PFSK-1 (cell line): ENCODE measurements around the gene DUSP8.

Experiments used
- FOXP2 ChIP-seq: optimal IDR thresholded peaks from 2 replicates; pipeline ENCODE3; 2011; ENCODE audit warnings: borderline replicate concordance, control low read depth, inconsistent platforms; ENCODE audit not compliant: insufficient read depth; ENCODE audit errors: extremely low read length, extremely low read depth
- POLR2AphosphoS5 ChIP-seq: IDR thresholded peaks from 2 replicates; pipeline ENCODE4 v1.6.1; 2012; ENCODE audit warnings: low read depth, mild to moderate bottlenecking, control low read depth, low read length, moderate library complexity
- SIN3A ChIP-seq: IDR thresholded peaks from 2 replicates; pipeline ENCODE4 v1.6.1; 2012; ENCODE audit warnings: mild to moderate bottlenecking, low read length, moderate library complexity, borderline replicate concordance; ENCODE audit not compliant: insufficient read depth
- TAF1 ChIP-seq: IDR thresholded peaks from 2 replicates; pipeline ENCODE4 v1.6.1; 2012; ENCODE audit warnings: low read length, control low read depth, borderline replicate concordance; ENCODE audit not compliant: insufficient read depth
- TF ChIP-seq, protein P1 (sequence below), 2 experiments: IDR thresholded peaks; 2 replicates each; pipeline versions ENCODE4 v1.6.1 to v1.8.0; 2011 to 2012; ENCODE audit warnings: low read depth in 2 of 2, low read length in 2 of 2, control low read depth in 1 of 2, inconsistent platforms in 1 of 2, mild to moderate bottlenecking in 1 of 2, moderate library complexity in 1 of 2; ENCODE audit not compliant: insufficient read depth in 1 of 2

DUSP8 gene

DNA sequence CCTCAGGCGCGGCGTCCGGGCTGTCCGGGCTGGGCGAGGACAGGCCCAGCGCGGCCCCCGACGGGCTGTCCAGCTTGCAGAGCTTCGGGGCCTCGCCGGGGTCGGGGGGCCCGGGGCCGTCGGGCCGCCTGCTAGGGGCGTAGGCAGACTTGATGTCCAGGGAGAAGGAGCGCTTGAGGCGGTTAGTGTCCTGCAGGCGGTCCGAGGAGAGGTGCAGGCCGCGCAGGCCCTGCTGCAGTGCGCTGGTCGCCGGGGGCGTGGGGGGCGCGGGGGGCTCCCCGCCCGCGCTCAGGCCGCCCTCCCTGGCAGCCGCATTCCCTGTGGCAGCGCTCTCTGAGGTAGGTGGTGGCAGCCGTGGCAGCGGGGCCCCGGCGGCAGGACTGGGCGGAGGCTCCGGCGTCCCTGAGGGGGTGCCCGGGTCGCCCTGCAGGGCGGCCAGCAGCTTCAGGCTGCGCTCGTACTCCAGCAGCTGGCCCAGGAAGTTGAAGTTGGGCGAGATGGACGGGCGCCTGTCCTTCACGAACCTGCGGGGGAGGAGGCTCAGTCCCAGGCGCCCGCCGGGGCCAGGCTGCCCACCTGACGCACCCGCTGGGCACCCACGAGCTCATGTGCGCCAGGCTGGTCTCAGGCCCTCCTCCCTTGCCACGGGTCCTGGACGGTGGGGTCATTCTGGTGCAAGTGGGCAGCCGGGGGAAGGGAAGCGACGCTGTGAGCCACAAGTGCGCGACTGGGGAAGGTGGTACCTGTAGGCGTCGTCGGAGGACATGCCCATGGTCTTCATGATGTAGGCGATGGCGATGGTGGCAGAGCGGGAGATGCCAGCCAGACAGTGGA is 14.8 kb downstream of the DUSP8 start:
- no peak for TF ChIP-seq POLR2AphosphoS5
- TF ChIP-seq SIN3A: no peak
- TF ChIP-seq FOXP2: no peak
- TF ChIP-seq, protein P1, sequence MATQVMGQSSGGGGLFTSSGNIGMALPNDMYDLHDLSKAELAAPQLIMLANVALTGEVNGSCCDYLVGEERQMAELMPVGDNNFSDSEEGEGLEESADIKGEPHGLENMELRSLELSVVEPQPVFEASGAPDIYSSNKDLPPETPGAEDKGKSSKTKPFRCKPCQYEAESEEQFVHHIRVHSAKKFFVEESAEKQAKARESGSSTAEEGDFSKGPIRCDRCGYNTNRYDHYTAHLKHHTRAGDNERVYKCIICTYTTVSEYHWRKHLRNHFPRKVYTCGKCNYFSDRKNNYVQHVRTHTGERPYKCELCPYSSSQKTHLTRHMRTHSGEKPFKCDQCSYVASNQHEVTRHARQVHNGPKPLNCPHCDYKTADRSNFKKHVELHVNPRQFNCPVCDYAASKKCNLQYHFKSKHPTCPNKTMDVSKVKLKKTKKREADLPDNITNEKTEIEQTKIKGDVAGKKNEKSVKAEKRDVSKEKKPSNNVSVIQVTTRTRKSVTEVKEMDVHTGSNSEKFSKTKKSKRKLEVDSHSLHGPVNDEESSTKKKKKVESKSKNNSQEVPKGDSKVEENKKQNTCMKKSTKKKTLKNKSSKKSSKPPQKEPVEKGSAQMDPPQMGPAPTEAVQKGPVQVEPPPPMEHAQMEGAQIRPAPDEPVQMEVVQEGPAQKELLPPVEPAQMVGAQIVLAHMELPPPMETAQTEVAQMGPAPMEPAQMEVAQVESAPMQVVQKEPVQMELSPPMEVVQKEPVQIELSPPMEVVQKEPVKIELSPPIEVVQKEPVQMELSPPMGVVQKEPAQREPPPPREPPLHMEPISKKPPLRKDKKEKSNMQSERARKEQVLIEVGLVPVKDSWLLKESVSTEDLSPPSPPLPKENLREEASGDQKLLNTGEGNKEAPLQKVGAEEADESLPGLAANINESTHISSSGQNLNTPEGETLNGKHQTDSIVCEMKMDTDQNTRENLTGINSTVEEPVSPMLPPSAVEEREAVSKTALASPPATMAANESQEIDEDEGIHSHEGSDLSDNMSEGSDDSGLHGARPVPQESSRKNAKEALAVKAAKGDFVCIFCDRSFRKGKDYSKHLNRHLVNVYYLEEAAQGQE (IDR thresholded peaks at IDR 0.05; ENCODE audit: insufficient read depth in 1 of 2, low read depth in 2 of 2, low read length in 2 of 2): no peak
- no peak for TF ChIP-seq TAF1

DNA sequence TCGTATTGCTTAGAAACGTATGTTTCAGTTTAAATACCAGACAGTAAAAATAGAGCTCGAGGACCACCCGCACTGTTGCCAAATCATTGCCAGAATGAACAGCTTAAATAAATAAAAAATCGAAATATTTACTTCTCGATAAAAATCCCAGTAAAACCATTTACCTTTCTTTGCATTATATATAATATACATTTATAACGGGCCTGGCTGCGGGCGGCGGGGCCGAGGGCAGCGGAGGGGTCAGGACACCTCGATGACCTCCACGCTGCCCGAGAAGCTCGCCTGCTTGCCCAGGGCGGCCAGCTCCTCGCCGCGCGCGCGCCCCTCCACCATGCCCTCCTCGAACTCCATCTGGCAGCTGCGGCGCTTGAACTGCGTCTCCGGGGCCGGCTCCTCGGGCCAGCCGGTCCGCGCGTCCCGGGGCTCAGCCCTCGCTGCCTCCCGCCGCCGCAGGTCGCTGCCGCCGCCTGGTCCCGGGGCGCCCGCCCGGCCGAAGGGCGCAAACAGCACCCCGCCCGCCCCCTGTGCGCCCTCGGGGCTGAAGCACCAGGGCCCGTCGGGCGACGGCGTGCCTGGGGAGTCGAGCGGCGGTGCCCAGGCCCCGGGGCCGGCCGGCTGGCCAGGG is 15.7 kb downstream of the DUSP8 start:
- TF ChIP-seq SIN3A: no peak
- no peak for TF ChIP-seq POLR2AphosphoS5
- no peak for TF ChIP-seq TAF1
- TF ChIP-seq, protein P1 (IDR thresholded peaks at IDR 0.05; ENCODE audit: insufficient read depth in 1 of 2, low read depth in 2 of 2, low read length in 2 of 2): no peak
- TF ChIP-seq FOXP2: no peak

- TF ChIP-seq TAF1 (no peak), SIN3A (no peak), POLR2AphosphoS5 (no peak), FOXP2 (no peak)
- TF ChIP-seq, protein P1 (IDR thresholded peaks at IDR 0.05; ENCODE audit: insufficient read depth in 1 of 2, low read depth in 2 of 2, low read length in 2 of 2): no peak
These were observed 16.3 kb downstream of the DUSP8 start for GRCh38 chr11:1555713-1556153.

- TF ChIP-seq, protein P1 (IDR thresholded peaks at IDR 0.05; ENCODE audit: insufficient read depth in 1 of 2, low read depth in 2 of 2, low read length in 2 of 2): no peak
- TF ChIP-seq TAF1 (no peak), FOXP2 (no peak), SIN3A (no peak), POLR2AphosphoS5 (no peak)
These were observed 16.9 kb downstream of the DUSP8 start for GRCh38 chr11:1554981-1555712.
